GM19351 (cell line): ENCODE measurements around the gene TMEM242.

Source experiments
- ATAC-seq: cut with Tn5 transposase; IDR thresholded peaks from one replicate; pipeline ENCODE4 v1.9.1; 2021; ENCODE audit warnings: mild to moderate bottlenecking, moderate library complexity; ENCODE audit not compliant: unreplicated experiment

The TMEM242 gene

DNA sequence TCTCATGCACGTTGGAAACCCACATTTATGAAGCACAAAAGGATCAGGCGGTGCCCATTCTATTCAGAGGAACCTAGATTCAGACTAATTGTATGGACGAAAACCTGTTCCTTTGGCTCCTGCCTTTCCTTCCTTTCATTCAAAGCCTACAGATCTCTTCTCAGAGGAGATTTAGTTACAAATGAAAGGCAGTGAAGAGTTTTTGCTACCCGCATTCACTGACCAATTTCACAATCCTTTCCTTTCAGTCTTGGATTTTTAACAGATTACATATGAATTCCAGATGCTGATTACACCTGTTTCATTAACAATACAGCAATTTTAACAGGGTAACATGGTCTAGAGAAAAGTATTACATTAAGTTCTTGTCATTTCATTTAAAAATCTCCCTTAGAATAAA is 32.0 kb downstream of the TMEM242 start:
- no peak for ATAC-seq

DNA sequence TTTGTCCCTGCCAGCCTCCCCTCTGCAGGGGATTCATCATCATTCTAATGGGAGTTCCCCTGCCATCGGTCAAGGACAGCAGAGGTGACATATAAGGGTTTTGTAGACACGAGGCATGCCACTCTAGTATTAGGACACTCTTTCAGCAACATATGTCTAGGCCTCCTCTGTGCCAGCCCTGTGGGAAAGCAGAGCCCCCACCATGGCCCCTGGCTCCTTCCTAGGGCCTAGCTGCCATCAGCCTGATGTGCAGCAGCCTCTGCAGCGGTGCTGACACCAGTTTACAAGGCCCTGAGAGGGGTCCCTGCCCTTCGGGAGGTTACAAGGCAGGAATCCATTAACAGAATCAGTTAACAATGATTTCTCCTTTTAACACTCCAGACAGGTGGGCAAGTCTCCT is 32.5 kb downstream of the TMEM242 start:
- no peak for ATAC-seq

DNA sequence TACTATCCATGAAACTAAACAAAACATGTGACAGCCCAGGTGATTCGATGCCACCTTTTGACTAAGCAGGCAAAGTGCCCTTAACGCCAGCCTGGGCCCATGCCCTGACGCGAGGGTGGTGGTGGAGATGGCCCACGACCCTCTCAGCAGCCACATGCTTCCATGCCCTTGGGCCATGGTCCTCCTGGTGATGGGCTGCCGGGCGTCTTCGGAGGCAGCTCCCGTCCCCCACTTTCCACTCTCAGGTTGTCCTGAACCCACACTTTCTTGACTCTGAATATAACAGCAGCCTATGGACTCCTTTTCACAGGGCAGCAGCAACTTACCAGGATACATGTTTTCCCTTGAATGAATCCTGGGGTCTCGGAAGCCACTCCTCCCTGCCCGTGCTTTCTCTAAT is 33.6 kb downstream of the TMEM242 start:
- ATAC-seq: no peak

DNA sequence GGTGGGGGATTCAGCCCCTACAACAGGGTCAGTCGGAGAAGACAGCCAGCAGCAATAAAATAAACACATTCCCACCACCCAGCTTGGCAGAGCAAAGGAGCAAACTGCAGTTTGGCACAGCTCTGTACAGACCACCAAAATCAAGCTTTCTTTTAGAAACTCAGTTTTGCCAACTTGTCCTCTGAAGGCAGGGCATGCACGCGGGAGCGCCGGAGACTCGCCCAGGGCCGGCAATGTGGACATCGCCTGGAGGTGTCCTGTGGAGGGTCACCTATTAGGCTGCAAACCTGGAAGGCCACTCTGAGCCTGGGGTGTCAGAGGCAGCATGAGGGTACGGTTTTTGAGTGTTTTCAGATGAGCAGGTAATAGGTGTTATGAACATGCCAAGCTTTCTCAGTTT is 34.7 kb downstream of the TMEM242 start:
- no peak for ATAC-seq

DNA sequence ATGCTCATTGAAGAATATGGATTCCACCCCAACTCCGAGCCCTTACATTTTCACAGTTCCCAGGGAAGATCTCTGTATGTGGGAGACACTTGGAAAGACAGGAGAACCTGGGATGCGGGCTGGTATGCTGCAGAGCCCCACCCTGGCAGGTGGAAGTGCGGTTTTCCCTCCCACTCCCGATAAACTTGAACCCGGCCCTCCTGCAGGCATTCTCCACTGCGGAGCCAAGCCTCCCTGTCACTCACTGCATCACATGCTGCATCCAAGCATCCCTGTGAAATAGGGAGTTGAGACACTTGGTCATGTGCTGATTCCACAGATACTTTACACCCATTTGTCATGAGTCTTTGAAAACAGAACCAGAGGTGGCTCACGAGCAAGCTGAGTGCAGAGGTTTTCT is 35.4 kb downstream of the TMEM242 start:
- ATAC-seq: no peak

DNA sequence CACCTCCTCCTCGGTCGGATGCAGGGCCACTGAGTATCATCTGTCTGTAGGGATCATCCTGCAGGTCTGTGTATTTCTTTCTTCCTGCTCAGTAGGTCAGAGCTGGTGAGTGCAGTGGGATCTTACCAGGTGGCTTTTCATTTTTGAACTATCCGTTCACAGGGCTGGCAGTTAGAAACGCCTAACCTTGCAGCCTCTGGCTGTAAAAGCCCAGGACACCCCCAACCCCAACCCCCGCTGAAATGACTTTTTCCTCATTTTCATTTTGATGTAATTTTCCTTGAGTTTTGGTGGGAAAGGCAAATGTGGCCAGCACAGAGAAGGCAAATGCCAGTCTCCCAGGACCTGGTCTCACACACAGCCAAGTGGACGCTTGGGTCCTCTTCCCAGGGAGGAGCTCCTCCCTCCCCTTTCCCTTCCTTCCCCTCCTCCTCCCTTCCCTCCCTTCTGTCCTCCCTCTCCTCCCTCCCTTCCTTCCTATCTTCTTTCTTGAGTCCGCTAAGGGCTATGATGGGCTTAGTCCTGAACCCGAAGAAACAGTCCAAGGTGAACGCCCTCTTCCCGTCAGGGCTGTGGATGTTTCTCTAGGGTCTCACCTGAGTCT is 36.0 kb downstream of the TMEM242 start:
- ATAC-seq: no peak

DNA sequence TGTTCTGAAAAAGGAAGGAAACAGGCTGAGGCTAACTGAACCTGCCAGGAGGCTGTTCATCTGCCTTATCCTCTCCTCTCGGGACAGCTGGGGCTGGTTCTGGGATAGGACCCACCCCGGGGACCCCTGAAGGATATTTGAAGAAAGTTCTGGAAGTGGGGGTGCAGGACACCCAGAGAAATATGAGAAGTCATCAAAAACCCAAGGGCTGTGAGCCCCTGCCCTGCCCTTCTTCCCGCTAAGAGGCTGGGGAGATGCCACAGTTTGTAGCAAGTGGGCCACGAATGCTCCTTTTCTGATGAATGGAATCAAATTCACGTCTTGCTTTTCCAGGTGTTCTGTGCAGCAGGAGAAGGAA is 37.9 kb downstream of the TMEM242 start:
- no peak for ATAC-seq

DNA sequence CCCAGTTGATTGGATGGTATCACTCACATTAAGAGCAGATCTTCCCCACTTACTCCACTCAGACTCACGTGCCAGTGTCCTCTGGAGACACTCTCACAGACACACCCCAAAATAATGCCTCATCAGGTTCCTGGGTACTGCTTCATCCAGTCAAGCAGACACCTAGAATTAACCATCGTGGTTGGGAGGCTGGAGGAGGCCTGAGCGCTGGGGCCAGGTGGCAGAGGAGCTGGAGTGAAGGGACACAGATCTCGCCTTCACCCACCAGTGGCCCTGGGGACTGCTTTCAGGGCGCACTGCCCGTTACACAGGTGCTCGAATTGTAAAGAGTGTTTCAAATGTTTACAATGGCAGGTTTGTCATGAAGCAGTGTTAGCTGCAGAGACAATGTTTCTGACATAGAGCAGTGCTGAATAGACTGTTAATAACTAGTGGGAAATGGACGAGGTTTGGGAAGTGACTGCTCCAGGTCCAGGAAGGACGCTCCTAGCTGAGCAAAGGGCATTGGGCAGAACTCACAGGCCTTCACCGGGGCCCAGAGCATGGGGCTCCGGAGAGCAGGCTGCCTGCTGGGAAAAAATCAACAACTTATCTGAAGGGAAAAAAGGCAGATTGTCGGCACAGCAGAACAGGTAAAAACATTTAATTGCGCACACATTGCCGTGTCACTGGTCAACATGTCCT is 38.4 kb downstream of the TMEM242 start:
- ATAC-seq: no peak

DNA sequence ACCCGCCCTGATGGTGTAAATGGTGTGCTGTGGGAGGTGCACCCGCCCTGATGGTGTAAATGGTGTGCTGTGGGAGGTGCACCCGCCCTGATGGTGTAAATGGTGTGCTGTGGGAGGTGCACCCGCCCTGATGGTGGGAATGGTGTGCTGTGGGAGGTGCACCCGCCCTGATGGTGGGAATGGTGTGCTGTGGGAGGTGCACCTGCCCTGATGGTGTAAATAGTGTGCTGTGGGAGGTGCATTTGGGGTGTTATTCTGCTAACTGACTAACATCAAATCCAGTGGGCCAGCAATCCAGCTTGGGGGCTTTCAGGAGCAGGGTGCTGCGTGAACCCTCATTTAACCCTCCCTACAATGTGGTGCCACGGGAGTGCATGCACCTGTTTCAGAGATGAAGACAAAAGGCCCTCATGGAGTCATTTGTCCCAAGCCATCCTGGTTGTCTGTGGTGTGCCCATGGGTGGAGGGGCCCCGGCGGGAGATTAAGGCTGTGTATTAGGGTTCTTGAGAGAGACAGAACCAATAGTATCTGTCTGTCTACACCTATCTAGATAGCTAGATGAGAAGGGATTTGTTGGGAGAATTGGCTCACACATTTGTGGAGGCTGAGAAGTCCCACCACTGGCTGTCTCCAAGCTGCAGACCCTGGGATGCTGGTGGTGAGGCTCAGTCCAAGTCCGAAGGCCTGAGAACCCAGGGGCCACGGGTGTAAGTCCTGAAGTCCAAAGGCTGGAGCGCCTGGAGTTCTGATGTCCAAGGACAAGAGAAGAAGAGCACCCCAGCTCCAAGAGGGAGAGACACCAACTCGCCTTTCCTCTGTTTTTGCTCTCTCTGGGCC is 39.2 kb downstream of the TMEM242 start:
- no peak for ATAC-seq

DNA sequence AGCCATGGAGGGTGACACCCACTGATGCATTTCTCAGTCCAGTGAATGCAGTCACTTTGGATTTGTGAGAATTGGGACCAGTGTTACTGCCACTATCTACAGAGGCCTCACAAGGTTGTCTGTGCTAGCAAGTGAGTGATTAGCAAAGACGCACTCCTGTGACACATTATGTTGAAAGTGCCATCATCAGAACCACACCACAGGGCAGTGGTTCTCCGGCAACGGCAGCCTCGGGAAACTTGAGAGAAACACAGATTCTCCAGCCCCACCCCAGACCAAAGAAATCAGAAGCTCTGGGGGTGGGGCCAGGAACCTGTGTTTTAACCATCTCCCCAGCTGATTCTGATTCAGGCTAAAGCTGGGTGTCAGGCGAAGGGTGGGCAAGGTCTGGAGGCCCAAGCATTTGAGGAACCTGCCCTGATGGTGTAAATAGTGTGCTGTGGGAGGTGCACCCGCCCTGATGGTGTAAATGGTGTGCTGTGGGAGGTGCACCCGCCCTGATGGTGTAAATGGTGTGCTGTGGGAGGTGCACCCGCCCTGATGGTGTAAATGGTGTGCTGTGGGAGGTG is 39.9 kb downstream of the TMEM242 start:
- ATAC-seq: no peak

DNA sequence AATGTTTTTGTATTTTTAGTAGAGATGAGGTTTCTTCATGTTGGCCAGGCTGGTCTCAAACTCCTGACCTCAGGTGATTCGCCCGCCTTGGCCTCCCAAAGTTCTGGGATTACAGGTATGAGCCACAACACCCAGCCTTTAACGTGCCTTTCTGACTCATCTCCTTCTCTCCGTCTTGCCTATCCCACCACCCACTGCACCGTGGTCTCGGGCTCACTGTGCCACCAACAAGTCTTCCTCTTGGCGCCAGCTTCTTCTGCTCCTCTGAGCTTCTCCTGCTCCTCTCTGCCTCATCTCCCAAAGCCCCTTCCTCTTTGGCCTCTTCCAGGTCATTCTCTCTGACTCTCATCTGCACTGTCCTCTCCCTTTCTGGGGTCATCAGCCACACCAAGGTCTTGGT is 41.0 kb downstream of the TMEM242 start:
- ATAC-seq: no peak

DNA sequence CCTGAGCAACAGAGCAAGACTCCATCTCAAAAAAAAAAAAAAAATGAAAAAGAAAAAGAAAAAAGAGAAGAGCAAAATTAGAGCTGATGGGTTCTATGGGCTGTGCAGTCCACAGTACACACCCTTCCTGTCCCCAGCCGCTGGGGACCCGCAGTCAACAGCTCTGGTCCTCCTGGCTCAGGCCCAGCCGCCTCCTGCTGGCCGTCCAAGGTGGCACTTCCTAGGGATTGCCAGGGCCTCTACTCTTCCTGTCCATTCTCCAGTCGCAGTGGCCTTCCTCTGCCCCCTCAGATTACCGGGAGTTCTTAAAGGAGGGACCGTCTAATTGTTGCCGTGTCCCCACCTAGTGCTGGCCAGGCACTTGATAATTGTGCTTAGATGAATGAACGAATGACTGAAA is 41.7 kb downstream of the TMEM242 start:
- ATAC-seq: no peak

DNA sequence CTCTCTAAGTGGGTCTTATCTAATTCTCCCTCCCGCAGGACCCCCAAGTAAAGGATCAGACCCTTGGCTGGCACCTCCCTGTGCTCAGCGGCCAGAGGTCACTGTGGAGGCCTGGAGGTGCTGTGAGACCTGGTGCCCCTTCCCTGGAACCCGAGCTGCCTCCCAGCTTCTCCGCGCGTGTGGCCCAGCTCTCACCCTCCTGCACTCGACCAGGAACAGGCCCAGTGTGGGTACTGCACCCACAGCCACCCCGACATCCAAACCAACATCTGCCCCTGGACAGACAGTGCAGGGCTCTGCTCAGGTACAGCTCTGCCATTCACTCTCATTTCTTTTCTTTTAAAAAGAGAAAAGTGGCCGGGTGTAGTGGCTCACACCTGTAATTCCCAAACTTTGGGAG is 42.4 kb downstream of the TMEM242 start:
- no peak for ATAC-seq

DNA sequence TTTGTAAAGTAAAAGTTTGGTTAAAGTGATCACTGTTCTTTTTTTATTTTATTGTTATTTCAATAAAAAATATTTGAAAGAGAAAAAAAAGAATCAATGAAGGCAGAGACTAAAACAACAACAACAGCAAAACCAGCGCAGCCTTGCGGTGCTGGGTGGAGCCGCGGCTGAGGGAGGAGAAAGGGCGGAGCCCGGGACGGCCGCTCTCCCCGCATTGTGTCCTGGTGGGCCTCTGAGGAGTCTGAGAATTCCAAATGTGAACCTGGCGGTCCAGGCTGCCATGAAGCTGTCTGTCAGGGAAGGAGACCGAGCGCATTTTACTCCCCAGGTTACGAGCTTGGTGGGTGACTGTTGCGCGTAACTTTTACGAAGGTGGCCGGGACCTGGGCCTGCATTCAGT is 43.2 kb downstream of the TMEM242 start:
- no peak for ATAC-seq

DNA sequence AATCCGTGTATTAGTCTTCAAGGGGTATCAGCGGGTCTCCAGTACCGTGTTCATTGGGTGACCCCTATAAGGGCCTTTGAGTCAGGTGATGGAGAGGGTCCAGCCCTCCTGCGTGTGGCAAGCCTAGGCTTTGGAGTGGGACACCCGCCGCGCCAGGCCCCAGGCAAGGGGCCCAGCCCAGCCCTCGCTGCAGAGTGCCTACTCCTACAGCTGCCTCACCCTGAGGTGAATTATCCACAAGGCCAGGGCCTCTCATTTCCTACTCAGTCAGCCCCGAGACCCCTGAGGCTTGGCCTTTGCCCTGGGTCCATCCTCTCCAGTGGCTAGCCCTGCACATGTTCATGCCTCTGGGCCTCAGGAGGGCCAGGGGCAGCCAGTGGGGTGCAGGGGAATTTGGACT is 45.1 kb downstream of the TMEM242 start:
- no peak for ATAC-seq

DNA sequence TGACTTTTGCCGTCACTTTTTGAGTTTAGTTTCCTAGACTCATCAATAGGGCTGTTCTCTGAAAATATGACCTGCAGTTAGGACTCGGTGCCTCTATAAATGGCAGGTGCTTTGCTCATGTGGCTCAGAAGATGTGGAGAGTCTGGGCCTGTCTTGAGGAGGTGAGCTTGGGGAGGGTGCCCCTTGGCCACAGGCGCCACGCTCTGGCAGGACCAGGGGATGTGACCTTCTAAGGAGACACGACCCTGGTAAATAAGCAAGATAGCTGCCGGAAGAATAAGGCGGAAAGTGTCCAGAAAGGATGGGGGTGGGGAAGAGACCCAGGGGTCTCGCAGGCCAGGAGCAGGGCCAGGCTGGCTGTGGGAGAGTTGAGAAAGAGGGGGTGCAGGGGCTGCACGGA is 46.6 kb downstream of the TMEM242 start:
- no peak for ATAC-seq

DNA sequence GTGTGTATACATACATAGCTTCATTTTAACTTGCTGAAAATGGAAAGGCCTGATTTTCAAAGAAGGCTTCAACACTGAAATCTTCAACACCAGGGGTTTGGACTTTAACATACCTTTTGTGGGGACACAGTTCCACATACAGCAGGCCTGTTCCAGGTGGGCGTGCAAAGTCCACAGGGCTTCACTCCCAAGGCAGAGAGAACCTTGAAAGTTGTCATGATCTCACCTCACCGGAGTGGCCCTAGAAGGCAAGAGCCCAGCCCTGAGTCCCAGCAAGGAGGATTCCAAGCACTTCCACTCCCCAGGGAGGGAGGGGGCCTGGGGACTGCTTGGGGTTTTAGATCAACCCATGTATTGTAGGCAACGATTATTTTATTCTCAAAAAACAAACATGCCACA is 47.2 kb downstream of the TMEM242 start:
- no peak for ATAC-seq

DNA sequence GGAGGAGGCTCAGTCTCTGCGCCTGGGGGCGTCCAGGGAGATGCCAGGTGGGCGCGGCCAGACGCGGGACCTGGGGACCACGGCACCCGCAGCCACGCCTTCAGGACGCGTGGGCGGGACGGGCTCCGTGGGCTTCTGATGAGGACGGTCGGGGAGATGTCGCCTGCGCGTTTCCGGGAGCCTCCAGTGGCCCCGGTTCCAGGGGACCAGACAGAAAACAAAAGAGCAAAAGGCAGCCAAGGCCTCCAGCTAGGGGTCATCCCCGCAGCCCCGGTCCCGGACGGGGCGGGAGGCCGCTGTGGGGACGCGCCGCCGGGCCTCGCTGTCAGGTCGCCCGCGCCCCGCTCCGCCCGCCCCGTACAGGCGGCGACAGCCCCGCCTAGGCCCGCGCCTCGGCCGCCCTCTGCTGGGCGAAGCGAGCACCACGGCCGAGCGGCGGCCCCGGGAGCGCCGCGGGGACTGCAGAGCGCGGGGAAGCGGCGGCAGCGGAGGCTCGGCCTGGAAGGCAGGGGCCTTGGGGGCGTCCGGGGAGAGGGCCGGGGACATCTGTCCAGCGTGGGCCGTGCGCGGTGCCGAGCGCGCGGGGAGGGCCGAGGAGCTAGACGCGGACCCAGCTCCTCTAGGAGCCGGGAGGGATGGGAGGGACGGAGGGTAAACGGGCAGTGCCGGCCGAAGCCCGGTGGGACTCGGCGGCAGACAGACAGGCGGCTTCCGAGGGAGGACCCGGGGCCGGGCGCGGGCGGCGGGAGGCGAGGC is 48.7 kb downstream of the TMEM242 start:
- peak; percentile 89 for ATAC-seq

DNA sequence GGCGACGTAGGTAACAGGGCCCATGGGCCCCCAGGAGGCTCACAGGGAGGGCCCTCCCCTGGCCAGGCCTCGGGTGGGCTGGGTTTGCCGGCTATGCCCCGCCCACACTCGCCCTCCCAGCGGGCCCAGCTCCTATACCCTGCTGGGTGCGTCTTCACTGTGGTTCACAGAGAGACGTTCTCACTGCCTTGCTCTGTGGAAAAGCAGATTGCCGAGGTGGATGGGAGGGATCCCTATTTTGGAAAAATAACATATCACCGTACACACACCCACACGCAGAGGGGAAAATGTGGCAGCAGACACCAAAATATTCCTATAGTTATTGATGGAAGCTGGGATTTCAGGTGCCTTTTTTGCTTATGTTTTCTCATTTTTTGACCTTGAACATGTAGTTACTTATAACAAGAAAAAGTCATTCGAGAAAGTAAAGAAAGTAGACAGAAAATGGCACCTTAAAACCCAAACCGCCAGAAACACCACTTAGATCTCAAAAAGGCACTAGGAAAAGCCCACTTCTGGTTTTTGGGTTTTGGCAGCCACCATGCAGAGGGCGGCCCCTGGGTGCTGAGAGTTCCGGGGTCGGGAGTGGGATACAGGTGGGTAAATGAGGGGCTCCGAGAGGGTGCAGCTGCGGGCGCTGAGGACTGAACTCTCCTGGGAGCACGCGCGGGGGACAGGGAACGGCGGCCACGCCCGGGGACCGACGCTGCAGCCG is 49.4 kb downstream of the TMEM242 start:
- ATAC-seq: peak; percentile 46
